Adrenal gland (tissue), 12 donors: ENCODE results near the gene FNDC1. TPM values are rescaled to one million over a fixed set of nuclear protein-coding genes. Genes with fewer than 3 reads are reported as not detected.
"Not testable (repeated sequence)": the region's sequence is repeated elsewhere in the genome, so short reads cannot be mapped to it uniquely, and the experiment has no call there.

Experiments used
- DNase-seq, 7 donors: peaks; one replicate each; pipeline ENCODE4 v3.0.0-alpha.2; 2019 to 2020
- H3K27ac ChIP-seq, 5 donors: fragments of 200-600 bp; sonication (generic) in 4 of 5; 1 replicate in 3 of 5; 2 replicates in 2 of 5; pipeline versions ENCODE4 v1.5.1 to v1.8.0; 2016 to 2020; ENCODE audit warnings: mild to moderate bottlenecking in 1 of 5
- H3K27me3 ChIP-seq: fragments of 200-600 bp; 2 replicates; pipeline ENCODE4 v1.8.0; 2021
- H3K36me3 ChIP-seq, 2 donors: fragments of 200-600 bp; replicated peaks in 1 of 2; 1 replicate in 1 of 2; 2 replicates in 1 of 2; pipeline versions ENCODE4 v1.5.1 to v1.8.0; 2018 to 2022
- H3K4me1 ChIP-seq, 2 donors: fragments of 200-600 bp; replicated peaks in 1 of 2; 1 replicate in 1 of 2; 2 replicates in 1 of 2; pipeline versions ENCODE4 v1.5.1 to v1.8.0; 2018 to 2021
- H3K4me3 ChIP-seq, 4 donors: fragments of 200-600 bp; sonication (generic) in 3 of 4; one replicate each; pipeline ENCODE4 v1.5.1; 2016 to 2018
- H3K9me3 ChIP-seq, 3 donors: fragments of 200-600 bp; sonication (generic) in 1 of 3; replicated peaks in 1 of 3; 1 replicate in 2 of 3; 2 replicates in 1 of 3; pipeline versions ENCODE4 v1.5.1 to v1.8.0; 2016 to 2021
- POLR2A ChIP-seq, 2 donors: fragments of 450-650 bp; IDR thresholded peaks; one replicate each; pipeline ENCODE4 v1.6.1; 2017; ENCODE audit warnings: antibody characterized with exemption in 2 of 2, mild to moderate bottlenecking in 2 of 2, moderate library complexity in 1 of 2
- WGBS, 4 donors: extraction: QIAGEN DNeasy Blood & Tissue Kit in 2 of 4; methylation state at CpG; one replicate each; pipeline versions ENCODE4 v1.1.5 to v1.1.7; 2013 to 2017; 5-methylcytosine and 5-hydroxymethylcytosine counted together
- intact Hi-C, 2 donors: fragments of 100-400 bp; cut with DNase I; formaldehyde crosslinking; loops; one replicate each; pipeline versions ENCODE4 v1.14.1 to v1.15.0; 2022 to 2023
- polyA plus RNA-seq, 3 donors: library from polyadenylated mRNA; stranded (reverse); fragments of 200-250 nt in 2 of 3; fragments of 350-450 nt in 1 of 3; fragmentation: Illumina TruSeq in 1 of 3; extraction: RNeasy Lipid Tissue Mini Kit (QIAGEN cat#74804) in 1 of 3; gene quantifications; one replicate each; pipeline ENCODE4 v1.2.3, GENCODE V29; 2013 to 2014
- total RNA-seq, 9 donors: library from RNA; depleted of rRNA in 4 of 9; stranded (reverse); fragments of >200 nt in 4 of 9; fragments of 120-200 nt in 1 of 9; fragmentation: NEBNext Ultra II Directional in 1 of 9; extraction: Animal tissue kit (Norgen Biotek cat#: 25700) in 1 of 9; gene quantifications; one replicate each; pipeline versions ENCODE4 v1.1.0 to v1.2.4, GENCODE V29; 2013 to 2023
- TF ChIP-seq, protein P1 (sequence below), 6 experiments: fragments of 450-650 bp in 4 of 6; fragments of 200-600 bp in 2 of 6; sonication (generic) in 1 of 6; IDR thresholded peaks; 1 replicate in 5 of 6; 2 replicates in 1 of 6; pipeline versions ENCODE4 v1.5.1 to v1.8.0; 2016 to 2021; ENCODE audit warnings: antibody characterized with exemption in 6 of 6, mild to moderate bottlenecking in 2 of 6, moderate library complexity in 1 of 6
- donor health status: healthy with polysubstance abuse.
- donor health status: Bipolar disorder and iron deficiency.
- donor health status: DM: yes; HTN: yes; CAD: no.
- donor health status: DM: no; HTN: no; CAD: no.
- donor health status: DM: no; HTN: no; CAD: no.
- donor health status: DM: yes; HTN: yes; CAD: no.

FNDC1 gene
- total and polyA plus RNA-seq, 12 donors: 0.10 to 2.6 (median 0.83) TPM

DNA sequence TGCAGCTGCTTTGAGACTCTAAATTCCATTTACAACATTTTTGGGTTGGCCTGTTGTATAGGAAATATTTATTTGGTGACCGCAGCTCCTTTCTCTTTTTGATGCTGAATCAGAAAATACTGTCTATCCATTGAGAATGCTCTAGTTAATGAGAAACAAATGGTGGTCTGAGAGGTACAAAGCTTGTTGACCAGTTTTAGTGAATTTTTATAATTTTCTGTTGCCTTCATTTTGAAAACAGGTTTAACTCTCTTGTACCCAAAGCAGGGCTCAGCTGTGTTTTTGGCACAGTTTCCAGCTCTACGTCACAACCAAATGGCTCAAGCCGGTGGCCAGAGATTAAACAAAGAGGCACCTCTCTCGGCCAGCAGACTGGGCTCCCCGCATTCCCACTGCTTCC lies 113.2 kb downstream of the FNDC1 start:
- TF ChIP-seq, protein P1, sequence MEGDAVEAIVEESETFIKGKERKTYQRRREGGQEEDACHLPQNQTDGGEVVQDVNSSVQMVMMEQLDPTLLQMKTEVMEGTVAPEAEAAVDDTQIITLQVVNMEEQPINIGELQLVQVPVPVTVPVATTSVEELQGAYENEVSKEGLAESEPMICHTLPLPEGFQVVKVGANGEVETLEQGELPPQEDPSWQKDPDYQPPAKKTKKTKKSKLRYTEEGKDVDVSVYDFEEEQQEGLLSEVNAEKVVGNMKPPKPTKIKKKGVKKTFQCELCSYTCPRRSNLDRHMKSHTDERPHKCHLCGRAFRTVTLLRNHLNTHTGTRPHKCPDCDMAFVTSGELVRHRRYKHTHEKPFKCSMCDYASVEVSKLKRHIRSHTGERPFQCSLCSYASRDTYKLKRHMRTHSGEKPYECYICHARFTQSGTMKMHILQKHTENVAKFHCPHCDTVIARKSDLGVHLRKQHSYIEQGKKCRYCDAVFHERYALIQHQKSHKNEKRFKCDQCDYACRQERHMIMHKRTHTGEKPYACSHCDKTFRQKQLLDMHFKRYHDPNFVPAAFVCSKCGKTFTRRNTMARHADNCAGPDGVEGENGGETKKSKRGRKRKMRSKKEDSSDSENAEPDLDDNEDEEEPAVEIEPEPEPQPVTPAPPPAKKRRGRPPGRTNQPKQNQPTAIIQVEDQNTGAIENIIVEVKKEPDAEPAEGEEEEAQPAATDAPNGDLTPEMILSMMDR (IDR thresholded peaks at IDR 0.05): no peak
- TF ChIP-seq POLR2A (IDR thresholded peaks at IDR 0.05): no peak
- Histone ChIP-seq H3K9me3 (no peaks in the 10 kb centered on the region), H3K4me3 (no peak overlapping the region), H3K27me3 (no peaks in the 10 kb centered on the region), H3K27ac (no peak overlapping the region), H3K36me3 (no peaks in the 10 kb centered on the region), H3K4me1 (peaks cover 0 to 4% of the 10 kb centered on the region in 2 donors)
- WGBS, 4 donors: 35 to 58% (median 43%) methylated on average over 4 to 5 of the region's 5 CpGs
- DNase-seq: no peak
- intact Hi-C loops: no loop called here

DNA sequence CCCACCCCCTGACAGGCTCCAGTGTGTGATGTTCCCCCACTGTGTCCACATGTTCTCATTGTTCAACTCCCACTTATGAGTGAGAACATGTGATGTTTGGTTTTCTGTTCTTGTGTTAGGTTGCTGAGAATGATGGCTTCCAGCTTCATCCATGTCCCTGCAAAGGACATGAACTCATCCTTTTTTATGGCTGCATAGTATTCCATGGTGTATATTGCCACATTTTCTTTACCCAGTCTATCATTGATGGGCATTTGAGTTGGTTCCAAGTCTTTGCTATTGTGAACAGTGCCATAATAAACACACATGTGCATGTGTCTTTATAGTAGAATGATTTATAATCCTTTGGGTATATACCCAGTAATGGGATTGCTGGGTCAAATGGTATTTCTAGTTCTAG lies 115.5 kb downstream of the FNDC1 start:
- H3K27me3 ChIP-seq, intact Hi-C loops, DNase-seq, H3K4me1 ChIP-seq, H3K36me3 ChIP-seq, H3K9me3 ChIP-seq, H3K4me3 ChIP-seq, H3K27ac ChIP-seq: not testable (repeated sequence)

DNA sequence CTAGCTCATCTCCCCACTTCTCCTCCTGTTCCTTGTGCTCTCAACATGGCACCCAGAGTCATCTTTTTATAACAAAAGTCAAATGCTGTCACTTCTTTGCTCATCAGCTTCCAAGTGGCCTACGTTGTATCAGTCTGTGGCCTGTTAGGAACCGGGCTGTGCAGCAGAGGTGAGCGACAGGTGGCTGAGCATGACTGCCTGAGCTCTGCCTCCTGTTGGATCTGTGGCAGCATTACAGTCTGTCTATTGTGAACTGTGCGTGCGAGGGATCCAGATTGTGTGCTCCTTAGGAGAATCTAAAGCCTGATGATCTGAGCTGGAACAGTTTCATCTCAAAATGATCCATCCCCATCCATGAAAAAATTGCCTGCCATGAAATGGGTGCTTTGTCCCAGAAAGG lies 129.6 kb downstream of the FNDC1 start:
- no peak for DNase-seq
- H3K4me1 ChIP-seq: no peaks in the 10 kb centered on the region
- no peaks in the 10 kb centered on the region for H3K27me3 ChIP-seq
- no peaks in the 10 kb centered on the region for H3K9me3 ChIP-seq
- 96 to 100% (median 98%) methylated on average over 5 of the region's 5 CpGs for WGBS, 4 donors
- H3K4me3 ChIP-seq: no peak overlapping the region
- TF ChIP-seq, protein P1 (IDR thresholded peaks at IDR 0.05): no peak
- TF ChIP-seq POLR2A (IDR thresholded peaks at IDR 0.05): no peak
- intact Hi-C loops: no loop called here
- no peak overlapping the region for H3K27ac ChIP-seq
- no peaks in the 10 kb centered on the region for H3K36me3 ChIP-seq

DNA sequence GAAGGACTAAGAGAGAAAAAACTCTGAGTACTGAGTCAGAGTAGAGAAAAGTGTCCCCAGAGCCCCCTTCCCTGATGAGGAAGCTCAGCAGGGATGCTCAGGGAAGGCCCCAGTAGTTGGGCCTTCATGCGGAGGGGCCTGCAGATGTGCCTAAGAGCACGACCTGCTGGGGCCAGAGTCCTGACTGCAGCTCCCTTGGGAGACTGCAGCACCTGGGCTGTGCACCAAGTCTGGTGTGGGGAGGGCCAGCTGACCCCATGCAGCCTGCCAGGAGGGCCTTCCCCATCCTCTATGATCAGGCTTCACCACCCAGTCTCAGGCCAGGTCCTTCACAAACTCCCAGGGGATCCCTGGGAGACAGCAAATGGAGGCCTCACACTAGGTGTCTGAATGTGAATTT lies 130.4 kb downstream of the FNDC1 start:
- Histone ChIP-seq H3K27me3 (no peaks in the 10 kb centered on the region), H3K36me3 (no peaks in the 10 kb centered on the region), H3K4me1 (no peaks in the 10 kb centered on the region), H3K4me3 (no peak overlapping the region), H3K9me3 (no peaks in the 10 kb centered on the region), H3K27ac (no peak overlapping the region)
- 80 to 100% (median 91%) methylated on average over 1 to 2 of the region's 2 CpGs for WGBS, 4 donors
- DNase-seq: no peak
- no peak for TF ChIP-seq POLR2A (IDR thresholded peaks at IDR 0.05)
- intact Hi-C loops: no loop called here

DNA sequence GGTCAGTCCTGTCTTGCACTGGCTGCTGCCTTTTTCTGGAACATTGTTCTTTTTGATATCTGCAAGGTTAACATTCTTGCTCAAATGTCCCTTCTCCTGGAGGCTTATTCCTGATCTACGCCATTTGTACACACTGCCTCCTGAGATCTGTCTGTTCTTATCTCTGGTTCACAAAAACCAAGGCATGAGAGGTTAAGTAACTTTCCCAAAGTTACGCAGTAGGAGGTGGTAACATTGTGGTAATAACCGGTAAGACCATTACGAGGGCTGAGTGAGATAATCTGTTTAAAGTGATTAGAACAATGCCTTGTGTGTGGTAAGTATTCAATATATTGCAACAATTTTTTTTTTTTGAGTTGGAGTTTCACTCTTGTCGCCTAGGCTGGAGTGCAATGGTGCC lies 132.1 kb downstream of the FNDC1 start:
- Histone ChIP-seq H3K9me3 (no peaks in the 10 kb centered on the region), H3K27me3 (no peaks in the 10 kb centered on the region), H3K4me1 (no peaks in the 10 kb centered on the region), H3K4me3 (no peak overlapping the region), H3K36me3 (no peaks in the 10 kb centered on the region), H3K27ac (no peak overlapping the region)
- intact Hi-C loops: no loop called here
- TF ChIP-seq, protein P1 (IDR thresholded peaks at IDR 0.05): no peak
- TF ChIP-seq POLR2A (IDR thresholded peaks at IDR 0.05): no peak
- 89 to 99% (median 92%) methylated on average over 5 of the region's 5 CpGs for WGBS, 4 donors
- no peak for DNase-seq
